GM13976 (cell line): Measurements from ENCODE around the gene MTPN.

Experiments used
- DNase-seq: peaks from one replicate; pipeline ENCODE4 v3.0.0; 2012; ENCODE audit warnings: low spot score
- CTCF ChIP-seq: IDR thresholded peaks from 2 replicates; pipeline ENCODE4 v1.5.1; 2012; ENCODE audit warnings: borderline replicate concordance, mild to moderate bottlenecking; ENCODE audit not compliant: insufficient read depth; ENCODE audit errors: extremely low read depth, missing control alignments, control extremely low read depth
- in situ Hi-C: fragments of 300-500 bp; cut with MboI; formaldehyde crosslinking; loops from one replicate; pipeline ENCODE4 v1.12.0; 2022; ENCODE audit warnings: low sequenced_read_pairs, mixed read lengths, inconsistent platforms; ENCODE audit not compliant: unreplicated experiment

MTPN gene

GRCh38 chr7:135914346-135914745, 62.8 kb downstream of the MTPN start:
- in situ Hi-C loops, result no loop called here
- no peak for TF ChIP-seq CTCF
- no peak for DNase-seq

DNA sequence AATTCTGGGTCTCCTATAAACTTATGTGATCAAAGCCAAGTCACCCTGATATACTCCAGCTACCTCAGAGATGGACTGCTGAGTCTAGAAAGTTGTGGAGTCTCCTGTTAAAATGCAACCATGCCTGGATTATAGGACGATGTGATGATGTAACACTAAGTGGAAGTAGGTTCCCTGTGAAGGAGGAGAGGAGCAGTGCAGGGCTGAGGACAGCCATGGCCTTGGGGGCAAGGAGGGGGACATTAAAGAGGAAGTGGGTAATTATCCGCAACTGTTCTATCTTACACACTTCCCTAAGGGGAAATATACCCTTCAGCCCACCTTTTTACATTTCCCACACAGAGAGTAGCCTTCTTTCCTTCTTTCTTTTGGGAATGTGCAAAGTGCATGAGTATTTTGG, 63.8 kb downstream of the MTPN start:
- no peak for TF ChIP-seq CTCF
- DNase-seq, result no peak
- in situ Hi-C loops, result no loop called here

- TF ChIP-seq CTCF, result no peak
- in situ Hi-C loops, result no loop called here
- no peak for DNase-seq
Observed at GRCh38 chr7:135911099-135911498, 66.1 kb downstream of the MTPN start.

DNA sequence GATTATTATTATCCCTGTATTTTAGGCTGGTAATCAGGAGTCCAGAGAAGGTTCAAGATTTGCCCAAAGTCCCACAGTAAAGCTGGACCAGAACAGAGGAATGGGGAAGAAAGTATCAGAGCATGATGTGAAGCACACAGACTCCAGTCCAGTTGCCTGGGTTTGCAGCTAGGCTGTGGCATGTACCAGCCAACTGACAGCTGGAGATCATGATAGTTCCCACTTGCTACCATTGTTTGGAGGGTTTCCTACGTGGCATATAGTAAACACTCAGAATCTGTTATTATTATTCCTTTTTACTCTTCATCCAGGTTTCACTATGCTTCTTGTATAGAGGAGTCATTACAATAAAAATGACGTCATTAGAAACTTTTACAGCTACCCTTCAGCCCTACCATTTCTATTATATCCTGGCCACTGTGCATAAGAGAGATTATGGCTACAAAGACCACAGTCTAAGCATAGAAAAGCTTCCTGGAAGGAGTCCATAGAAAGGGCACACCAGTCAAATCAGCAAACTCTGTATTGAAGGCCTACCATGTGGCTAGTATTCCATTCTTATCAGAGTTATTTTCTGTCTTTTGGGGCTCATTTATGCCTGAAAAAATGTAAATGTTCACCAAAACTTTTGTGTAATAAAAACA, 66.6 kb downstream of the MTPN start:
- TF ChIP-seq CTCF, result no peak
- in situ Hi-C loops, result no loop called here
- DNase-seq, result no peak

- in situ Hi-C loops, result no loop called here
- TF ChIP-seq CTCF, result no peak
Observed at GRCh38 chr7:135905858-135906257, 71.3 kb downstream of the MTPN start.

DNA sequence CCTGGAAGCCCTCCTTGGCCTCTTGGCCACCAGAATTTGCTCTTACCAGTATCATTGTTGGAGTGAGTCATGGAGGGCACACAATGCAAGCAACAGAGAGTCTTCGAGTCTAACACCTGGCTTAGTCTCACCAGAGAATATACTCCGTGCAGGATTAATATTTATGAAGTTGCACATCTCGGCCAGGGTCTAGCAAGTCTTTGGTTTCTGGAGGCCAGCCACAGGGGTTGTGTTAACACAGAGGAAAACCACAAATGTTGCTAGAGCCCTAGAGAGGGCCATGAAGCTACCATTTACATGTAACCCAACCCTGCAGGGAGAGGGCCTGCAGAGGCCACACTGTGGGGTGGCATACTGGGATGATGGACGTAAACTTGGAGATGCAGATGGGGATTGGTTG, 71.8 kb downstream of the MTPN start:
- in situ Hi-C loops, result no loop called here
- no peak for DNase-seq
- TF ChIP-seq CTCF, result no peak

More at GRCh38 chr7:135905858-135906257, 71.3 kb downstream of the MTPN start:
- DNase-seq, result no peak
